ENCODE measurements around the gene PDE4D.
A peak's percentile ranks its signal among the peaks of the same experiment; 100 is the strongest.

Gene PDE4D

GRCh38 chr5:59542306-59542705 is 351.2 kb downstream of the PDE4D start:
- no peak for DNase-seq

GRCh38 chr5:59540366-59540765 is 353.2 kb downstream of the PDE4D start:
- peak; percentile 63 for DNase-seq

- DNase-seq, result peak; percentile 59
Measured at GRCh38 chr5:59538750-59539121, 354.8 kb downstream of the PDE4D start.

DNA sequence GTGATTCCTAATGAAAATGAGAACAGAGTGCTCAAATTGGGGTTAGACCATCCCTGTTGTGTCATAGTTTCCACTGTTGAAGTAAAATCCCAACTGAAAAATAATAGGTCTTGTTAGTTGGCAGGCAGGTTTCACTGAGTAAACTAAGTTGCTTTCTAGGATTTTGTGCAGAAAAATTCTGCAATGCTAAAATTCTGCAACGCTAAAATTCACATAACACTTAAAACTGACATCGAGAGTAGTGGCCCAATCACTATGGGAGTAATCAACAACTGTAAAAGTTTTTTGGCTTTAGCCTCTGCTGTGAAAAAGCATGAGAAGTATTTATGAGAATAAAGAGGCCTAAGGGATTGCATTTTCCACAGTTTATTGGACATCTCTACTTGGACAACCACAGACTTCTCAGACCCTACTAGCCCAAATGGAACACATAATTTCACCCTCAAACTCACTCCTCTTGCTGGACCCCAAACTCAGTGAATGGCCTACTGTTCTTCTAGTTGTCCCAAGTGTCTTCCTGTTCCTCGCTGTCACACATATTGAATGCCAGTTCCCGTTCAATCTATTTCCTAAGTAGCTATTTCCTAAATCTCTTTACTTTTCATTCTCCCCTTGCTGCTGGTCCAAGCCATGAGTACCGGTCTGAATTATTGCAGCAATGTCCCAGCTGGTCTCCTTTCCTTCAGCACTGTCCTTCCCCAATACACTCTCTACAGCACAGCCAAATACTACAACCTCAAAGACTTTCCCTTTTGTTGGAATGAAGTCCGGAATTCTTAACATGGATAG is 355.4 kb downstream of the PDE4D start:
- DNase-seq, result no peak

- no peak for DNase-seq
Measured at GRCh38 chr5:59536875-59537274, 356.7 kb downstream of the PDE4D start.

DNA sequence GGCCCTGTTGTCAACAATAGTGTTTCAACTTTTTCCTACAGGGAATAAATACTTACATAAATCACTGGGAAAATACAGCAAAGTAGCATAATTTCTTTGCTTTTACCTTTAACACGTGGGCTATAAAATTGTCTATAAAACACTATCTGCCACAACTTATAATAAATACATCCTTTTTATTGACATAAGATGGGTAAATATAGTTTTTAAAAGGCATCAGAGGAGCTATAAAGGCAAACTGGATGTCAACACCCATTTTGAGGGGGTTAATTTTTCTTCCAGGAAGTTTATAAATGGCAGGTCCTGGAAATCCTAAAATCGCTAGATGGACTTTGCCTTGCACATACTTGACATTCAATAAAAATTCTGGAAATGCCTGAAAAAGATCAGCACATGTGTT is 358.0 kb downstream of the PDE4D start:
- no peak for DNase-seq

DNA sequence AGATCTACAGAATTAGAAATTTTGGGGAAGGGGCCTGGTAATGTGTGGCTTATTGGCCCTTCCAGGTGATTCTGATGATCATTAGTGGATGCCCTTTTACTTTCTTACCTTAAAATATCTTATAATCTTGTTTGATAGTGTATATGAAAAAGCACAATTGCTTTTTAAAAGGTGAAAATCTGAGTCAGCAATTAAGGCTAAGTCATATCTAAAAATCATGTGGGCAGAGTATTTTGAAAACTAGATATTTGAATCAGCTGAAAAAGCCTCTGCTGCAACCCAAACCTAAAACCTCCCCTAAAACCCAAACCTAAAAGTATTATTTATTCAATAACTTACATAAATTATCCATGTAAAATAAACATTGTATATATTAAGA is 359.8 kb downstream of the PDE4D start:
- DNase-seq, result no peak

DNA sequence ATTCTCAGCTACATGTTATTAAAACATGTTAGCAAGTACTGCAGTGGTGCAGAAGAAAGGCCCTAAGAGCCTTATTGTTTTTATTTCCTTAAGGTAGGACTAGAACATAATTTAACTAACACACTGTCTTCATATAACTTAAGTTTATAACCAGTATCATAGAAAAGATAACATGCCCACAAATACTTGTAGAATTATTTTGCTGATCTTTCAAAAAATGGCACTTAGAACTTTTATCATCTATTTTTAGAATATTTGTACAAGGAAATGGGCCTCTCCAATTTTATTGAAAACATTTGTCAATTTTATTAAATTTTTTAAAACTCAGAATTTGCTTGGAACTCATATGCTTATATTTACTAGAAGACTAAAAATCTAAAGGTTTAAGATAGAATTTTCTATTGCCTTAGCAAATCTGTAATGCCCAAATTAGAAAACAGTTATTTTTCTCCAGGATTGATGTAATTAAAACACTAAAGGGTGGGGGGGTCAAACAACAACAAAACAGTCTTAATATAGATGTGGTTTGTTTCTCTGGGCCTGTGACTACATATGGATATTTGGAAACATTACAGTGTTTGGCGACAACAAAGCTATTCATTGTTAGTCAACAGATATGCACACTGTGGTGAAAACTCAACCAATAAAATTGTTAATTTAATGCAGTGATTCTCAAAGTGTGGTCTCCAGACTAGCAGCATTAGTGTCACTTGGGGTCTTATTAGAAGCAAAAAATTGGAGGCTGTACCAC is 360.4 kb downstream of the PDE4D start:
- DNase-seq, result no peak

GRCh38 chr5:59529239-59529638 is 364.3 kb downstream of the PDE4D start:
- no peak for DNase-seq

GRCh38 chr5:59528202-59528862 is 365.2 kb downstream of the PDE4D start:
- no peak for DNase-seq

GRCh38 chr5:59525957-59526356 is 367.6 kb downstream of the PDE4D start:
- no peak for DNase-seq

- no peak for DNase-seq
Measured at GRCh38 chr5:59525311-59525710, 368.2 kb downstream of the PDE4D start.

GRCh38 chr5:59522201-59522831 is 371.2 kb downstream of the PDE4D start:
- DNase-seq, result no peak

DNA sequence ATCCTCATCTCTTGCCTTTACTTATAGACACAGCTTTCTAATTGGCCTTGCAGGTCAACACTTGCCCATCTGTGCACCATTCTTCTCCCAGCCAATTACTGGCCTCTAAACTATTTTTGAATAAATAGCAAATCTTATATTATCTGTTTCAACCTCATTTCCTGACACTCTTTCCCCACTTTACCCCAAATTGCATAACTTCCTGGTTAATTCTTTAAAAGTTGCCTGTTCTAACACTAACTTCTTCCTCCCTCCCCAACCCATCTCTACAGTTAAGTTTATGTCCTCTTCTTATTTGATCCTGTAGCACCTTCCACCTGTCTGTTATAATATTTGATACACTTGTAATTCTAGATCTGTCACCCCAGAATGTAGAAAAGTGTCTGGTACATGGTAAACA is 372.1 kb downstream of the PDE4D start:
- no peak for DNase-seq

- no peak for DNase-seq
Measured at GRCh38 chr5:59519338-59519737, 374.2 kb downstream of the PDE4D start.

DNA sequence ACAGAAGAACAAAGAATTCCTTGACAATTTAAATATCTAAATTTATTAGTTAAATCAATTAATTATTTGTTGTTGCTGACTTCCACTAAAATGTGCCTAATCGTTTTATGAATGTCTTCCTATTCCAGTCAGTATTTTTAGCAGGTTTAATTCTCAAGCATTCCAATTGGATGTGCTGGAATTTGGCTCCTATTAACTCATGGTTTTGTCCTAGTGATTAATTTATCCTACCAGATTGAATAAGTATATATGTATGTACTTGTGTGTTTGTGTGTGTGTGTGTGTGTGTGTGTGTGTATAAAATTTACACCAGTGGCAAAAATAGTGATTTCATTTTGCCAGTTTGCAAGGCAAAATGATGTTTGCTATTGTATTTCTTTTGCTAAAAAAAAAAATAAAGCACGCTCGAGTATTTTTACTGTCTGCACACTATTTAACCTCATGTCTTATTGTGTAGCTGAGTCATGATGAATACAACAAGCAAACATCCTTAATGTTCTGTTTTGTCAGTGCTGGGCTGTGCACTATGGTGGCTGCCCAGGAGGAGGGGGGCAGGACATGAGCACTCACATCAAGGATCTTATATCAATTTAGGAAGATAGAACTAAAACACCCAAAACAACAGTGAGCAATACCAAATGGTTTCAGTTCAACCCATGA is 375.5 kb downstream of the PDE4D start:
- DNase-seq, result no peak

GRCh38 chr5:59516161-59516560 is 377.4 kb downstream of the PDE4D start:
- no peak for DNase-seq

DNA sequence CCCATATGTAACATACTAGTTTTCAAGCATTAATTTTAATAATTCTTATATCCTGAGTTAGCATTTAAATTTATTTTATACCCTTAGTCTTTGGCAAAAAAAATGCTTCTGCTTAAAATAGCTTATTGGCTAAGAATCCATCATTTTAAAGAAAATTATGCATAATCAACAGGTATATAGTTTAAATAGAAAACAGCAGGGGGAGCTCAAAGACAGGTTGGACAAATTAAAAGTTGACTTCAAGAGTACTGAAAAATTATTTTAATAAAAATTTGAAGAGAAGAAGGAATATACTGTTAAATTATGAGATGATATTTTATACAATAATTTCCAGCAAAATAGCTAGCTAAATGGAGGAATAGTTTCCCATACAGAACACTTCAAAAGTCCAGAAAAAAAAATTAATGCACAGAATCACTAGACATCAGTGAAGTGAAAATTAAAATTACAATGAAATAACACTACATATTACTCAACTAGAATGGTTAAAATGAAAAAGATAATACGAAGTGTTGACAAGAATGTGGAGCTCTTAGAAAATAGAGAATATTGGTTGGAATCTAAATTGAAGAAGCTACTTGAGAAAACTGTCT is 387.1 kb downstream of the PDE4D start:
- peak; percentile 29 for DNase-seq

DNA sequence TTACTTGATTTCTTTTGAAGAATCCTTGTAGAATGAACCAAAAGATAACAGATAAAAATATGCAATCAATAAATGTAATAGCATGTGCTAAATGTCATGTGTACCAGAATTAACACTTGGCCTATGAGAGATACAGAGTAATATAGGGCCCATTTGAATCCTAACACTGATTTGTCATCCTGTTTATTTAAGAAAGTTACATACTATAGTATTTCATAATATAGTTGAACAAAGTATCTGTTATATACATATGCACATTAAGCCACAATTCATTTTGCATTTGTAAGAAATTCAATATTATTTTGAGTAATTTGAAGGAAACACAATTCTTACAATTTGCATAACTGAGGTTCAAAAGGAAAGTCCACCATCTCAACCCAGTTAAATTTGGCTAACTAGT is 389.5 kb downstream of the PDE4D start:
- no peak for DNase-seq

DNA sequence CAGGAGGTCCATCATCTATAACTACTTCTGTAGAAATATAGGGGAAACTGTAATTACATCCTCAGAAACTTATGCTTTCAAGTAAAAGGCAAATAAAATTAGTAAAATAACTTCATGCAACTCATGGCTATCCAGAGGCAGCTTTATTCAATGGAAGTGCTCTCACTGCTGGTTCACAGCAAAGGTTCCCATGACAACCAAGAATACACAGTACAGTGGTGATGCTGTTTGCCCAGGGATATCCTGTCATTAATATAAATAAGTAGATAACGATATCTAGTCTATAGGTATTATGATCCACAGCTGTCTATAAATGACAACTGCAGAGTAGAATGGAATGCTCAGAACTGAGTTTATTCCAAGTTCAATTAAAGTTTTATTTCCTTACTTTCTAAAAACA is 390.3 kb downstream of the PDE4D start:
- DNase-seq, result peak; percentile 57

DNA sequence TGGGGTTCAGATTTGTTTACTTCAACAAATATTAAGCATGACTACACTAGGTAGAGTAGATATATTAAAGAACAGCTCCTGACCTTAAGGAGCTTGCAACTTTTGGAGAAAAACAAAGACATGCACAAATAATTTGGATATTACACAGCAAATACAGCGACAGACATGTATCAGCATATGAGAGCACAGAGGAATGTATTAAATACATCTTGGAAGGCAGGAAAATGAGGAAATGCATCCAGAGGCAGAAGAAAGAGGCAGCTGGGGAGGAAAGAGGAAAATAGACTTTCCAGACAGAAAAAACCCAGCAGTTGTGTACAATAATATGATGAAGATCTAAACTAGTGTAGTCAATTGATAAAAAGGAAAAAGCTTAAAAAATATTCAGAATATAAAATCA is 392.2 kb downstream of the PDE4D start:
- DNase-seq, result no peak

GRCh38 chr5:59500014-59500413 is 393.5 kb downstream of the PDE4D start:
- DNase-seq, result no peak

DNA sequence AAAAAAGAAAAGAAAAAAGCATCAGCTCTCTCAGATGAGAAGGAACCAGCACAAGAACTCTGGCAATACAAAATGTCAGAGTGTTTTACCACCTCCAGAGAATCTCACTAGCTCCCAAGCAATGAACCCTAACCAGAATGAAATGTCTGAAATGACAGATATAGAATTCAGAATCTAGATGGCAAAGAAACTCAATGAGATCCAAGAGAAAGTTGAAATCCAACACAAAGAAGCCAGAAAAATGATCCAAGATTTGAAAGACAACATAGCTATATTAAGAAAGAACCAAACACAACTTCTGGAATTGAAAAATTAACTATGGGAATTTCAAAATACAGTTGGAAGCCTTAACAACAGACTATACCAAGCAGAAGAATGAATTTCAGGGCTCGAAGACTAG is 396.3 kb downstream of the PDE4D start:
- no peak for DNase-seq

Data from NCI-H748 treated with DMSO at 0.1 percent for 48 hours (cell line).